Measurements from ENCODE around the gene SGSM1. TPM values are rescaled to one million over a fixed set of nuclear protein-coding genes. Genes with fewer than 3 reads are reported as not detected.

The SGSM1 gene
- total RNA-seq, 1 experiment from 2014 or later, result 4.1 TPM

DNA sequence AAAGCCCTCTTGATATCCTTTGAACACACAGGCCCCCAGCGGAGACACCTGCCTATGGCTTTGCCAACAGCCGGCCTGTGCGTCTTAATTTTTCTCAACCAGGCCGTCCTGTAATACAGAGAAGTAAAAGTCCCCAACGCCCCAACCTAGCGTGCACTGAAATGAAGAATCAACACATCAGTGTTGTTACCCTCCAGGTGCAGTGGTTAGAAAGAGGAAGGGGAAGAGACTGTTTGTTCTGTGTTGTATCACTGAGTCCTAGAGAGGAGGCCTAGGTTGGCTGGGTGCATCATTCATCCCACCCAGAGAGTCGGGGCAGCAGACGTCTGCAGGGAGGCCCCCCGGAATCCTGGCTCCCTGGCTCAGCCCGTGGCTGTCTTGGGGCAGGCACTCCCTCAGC lies 25.7 kb downstream of the SGSM1 start:
- CTCF ChIA-PET, result interaction anchor here (3.8 kb wide), 1 partner anchor 59 kb away, joined by 13 read pairs; no protein-coding TSS in a partner anchor
- H3K27me3 Mint-ChIP-seq (ENCODE audit: low read depth), result no peaks in the 10 kb centered on the region

DNA sequence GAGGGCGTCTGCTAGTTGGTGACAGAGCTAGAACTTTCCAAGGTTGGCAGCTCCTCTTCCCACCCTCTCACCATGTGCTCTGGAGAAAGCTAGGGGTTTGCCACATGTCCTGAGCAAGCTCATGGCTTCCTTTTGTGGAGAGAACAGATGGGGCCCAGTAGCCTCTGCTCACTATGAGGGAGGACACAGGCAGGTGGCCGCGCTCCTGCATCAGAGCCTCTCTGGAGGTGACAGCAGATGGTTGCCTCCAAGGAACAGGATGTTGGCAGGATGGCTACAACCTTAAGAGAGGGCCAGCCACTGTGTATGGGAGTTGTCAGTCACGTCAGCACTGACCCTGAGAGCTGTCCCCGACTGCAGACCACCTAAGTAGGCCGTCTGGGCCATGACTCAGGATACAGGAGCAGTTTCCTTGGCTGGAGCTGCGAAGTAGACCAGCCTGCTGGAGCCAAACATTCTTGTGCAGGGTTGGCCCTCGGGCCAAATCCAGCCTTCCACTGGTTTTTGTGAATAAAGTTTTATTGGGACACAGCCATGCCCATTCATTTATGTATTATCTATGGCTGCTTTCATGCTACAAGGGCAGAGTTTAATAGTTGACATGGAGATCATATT lies 28.0 kb downstream of the SGSM1 start:
- ChIA-PET POLR2A (interaction anchor here (0.5 kb wide), 1 partner anchor 1684 kb away, joined by 7 read pairs; no protein-coding TSS in a partner anchor), CTCF (interaction anchor here (0.6 to 1.6 kb wide), 10 partner anchors 7 to 92 kb away, joined by 3 to 9 read pairs (median 3); partner anchors contain the start of gene SGSM1)
- no peak for ATAC-seq
- no peak overlapping the region for H3K27ac Mint-ChIP-seq
- no peak overlapping the region for H3K4me3 Mint-ChIP-seq
- no peaks in the 10 kb centered on the region for H3K36me3 Mint-ChIP-seq
- H3K27me3 Mint-ChIP-seq (ENCODE audit: low read depth), result no peaks in the 10 kb centered on the region
- H3K9me3 Mint-ChIP-seq, result 0 out of 2 replicates have a peak, but pooled peaks cover 3% of the 10 kb centered on the region
- peaks cover 31% of the 10 kb centered on the region for H3K4me1 Mint-ChIP-seq
- DNase-seq (ENCODE audit: low spot score), result no peak
- TF ChIP-seq, protein P1, sequence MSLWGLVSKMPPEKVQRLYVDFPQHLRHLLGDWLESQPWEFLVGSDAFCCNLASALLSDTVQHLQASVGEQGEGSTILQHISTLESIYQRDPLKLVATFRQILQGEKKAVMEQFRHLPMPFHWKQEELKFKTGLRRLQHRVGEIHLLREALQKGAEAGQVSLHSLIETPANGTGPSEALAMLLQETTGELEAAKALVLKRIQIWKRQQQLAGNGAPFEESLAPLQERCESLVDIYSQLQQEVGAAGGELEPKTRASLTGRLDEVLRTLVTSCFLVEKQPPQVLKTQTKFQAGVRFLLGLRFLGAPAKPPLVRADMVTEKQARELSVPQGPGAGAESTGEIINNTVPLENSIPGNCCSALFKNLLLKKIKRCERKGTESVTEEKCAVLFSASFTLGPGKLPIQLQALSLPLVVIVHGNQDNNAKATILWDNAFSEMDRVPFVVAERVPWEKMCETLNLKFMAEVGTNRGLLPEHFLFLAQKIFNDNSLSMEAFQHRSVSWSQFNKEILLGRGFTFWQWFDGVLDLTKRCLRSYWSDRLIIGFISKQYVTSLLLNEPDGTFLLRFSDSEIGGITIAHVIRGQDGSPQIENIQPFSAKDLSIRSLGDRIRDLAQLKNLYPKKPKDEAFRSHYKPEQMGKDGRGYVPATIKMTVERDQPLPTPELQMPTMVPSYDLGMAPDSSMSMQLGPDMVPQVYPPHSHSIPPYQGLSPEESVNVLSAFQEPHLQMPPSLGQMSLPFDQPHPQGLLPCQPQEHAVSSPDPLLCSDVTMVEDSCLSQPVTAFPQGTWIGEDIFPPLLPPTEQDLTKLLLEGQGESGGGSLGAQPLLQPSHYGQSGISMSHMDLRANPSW (CRISPR knock-in tag; conservative IDR thresholded peaks at IDR 0.05; ENCODE audit: low read depth), result no peak
- TF ChIP-seq NR2C2 (CRISPR knock-in tag; IDR thresholded peaks at IDR 0.05) (no peak), IRF2 (CRISPR knock-in tag; IDR thresholded peaks at IDR 0.05; ENCODE audit: borderline replicate concordance, low read depth) (no peak), ZNF121 (CRISPR knock-in tag; IDR thresholded peaks at IDR 0.05) (no peak), SMAD4 (CRISPR knock-in tag; IDR thresholded peaks at IDR 0.05) (no peak), NFATC4 (CRISPR knock-in tag; IDR thresholded peaks at IDR 0.05) (no peak), SOX15 (CRISPR knock-in tag; IDR thresholded peaks at IDR 0.05) (no peak)
- TF ChIP-seq, protein P2, sequence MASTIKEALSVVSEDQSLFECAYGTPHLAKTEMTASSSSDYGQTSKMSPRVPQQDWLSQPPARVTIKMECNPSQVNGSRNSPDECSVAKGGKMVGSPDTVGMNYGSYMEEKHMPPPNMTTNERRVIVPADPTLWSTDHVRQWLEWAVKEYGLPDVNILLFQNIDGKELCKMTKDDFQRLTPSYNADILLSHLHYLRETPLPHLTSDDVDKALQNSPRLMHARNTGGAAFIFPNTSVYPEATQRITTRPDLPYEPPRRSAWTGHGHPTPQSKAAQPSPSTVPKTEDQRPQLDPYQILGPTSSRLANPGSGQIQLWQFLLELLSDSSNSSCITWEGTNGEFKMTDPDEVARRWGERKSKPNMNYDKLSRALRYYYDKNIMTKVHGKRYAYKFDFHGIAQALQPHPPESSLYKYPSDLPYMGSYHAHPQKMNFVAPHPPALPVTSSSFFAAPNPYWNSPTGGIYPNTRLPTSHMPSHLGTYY (CRISPR knock-in tag; IDR thresholded peaks at IDR 0.05), result no peak
- TF ChIP-seq, protein P3, sequence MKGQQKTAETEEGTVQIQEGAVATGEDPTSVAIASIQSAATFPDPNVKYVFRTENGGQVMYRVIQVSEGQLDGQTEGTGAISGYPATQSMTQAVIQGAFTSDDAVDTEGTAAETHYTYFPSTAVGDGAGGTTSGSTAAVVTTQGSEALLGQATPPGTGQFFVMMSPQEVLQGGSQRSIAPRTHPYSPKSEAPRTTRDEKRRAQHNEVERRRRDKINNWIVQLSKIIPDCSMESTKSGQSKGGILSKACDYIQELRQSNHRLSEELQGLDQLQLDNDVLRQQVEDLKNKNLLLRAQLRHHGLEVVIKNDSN (CRISPR knock-in tag; IDR thresholded peaks at IDR 0.05), result no peak
- TF ChIP-seq, protein P4, sequence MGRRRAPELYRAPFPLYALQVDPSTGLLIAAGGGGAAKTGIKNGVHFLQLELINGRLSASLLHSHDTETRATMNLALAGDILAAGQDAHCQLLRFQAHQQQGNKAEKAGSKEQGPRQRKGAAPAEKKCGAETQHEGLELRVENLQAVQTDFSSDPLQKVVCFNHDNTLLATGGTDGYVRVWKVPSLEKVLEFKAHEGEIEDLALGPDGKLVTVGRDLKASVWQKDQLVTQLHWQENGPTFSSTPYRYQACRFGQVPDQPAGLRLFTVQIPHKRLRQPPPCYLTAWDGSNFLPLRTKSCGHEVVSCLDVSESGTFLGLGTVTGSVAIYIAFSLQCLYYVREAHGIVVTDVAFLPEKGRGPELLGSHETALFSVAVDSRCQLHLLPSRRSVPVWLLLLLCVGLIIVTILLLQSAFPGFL (CRISPR knock-in tag; IDR thresholded peaks at IDR 0.05; ENCODE audit: borderline replicate concordance), result no peak
- TF ChIP-seq, protein P5, sequence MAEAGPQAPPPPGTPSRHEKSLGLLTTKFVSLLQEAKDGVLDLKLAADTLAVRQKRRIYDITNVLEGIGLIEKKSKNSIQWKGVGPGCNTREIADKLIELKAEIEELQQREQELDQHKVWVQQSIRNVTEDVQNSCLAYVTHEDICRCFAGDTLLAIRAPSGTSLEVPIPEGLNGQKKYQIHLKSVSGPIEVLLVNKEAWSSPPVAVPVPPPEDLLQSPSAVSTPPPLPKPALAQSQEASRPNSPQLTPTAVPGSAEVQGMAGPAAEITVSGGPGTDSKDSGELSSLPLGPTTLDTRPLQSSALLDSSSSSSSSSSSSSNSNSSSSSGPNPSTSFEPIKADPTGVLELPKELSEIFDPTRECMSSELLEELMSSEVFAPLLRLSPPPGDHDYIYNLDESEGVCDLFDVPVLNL (CRISPR knock-in tag; IDR thresholded peaks at IDR 0.05; ENCODE audit: borderline replicate concordance, low read depth), result no peak

More for the DNA sequence above, 25.7 kb downstream of the SGSM1 start:
- Mint-ChIP-seq H3K4me3 (no peak overlapping the region), H3K9me3 (no peaks in the 10 kb centered on the region), H3K4me1 (peaks cover 31% of the 10 kb centered on the region), H3K36me3 (no peaks in the 10 kb centered on the region), H3K27ac (no peak overlapping the region)
- TF ChIP-seq ZNF219 (CRISPR knock-in tag; IDR thresholded peaks at IDR 0.05; ENCODE audit: borderline replicate concordance) (no peak), ETV6 (CRISPR knock-in tag; IDR thresholded peaks at IDR 0.05) (no peak), ELF4 (CRISPR knock-in tag; IDR thresholded peaks at IDR 0.05; ENCODE audit: low read depth) (no peak), MYBL2 (CRISPR knock-in tag; IDR thresholded peaks at IDR 0.05) (no peak)
- TF ChIP-seq, protein P6, sequence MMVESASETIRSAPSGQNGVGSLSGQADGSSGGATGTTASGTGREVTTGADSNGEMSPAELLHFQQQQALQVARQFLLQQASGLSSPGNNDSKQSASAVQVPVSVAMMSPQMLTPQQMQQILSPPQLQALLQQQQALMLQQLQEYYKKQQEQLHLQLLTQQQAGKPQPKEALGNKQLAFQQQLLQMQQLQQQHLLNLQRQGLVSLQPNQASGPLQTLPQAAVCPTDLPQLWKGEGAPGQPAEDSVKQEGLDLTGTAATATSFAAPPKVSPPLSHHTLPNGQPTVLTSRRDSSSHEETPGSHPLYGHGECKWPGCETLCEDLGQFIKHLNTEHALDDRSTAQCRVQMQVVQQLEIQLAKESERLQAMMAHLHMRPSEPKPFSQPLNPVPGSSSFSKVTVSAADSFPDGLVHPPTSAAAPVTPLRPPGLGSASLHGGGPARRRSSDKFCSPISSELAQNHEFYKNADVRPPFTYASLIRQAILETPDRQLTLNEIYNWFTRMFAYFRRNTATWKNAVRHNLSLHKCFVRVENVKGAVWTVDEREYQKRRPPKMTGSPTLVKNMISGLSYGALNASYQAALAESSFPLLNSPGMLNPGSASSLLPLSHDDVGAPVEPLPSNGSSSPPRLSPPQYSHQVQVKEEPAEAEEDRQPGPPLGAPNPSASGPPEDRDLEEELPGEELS (CRISPR knock-in tag; IDR thresholded peaks at IDR 0.05), result no peak
- TF ChIP-seq, protein P7, sequence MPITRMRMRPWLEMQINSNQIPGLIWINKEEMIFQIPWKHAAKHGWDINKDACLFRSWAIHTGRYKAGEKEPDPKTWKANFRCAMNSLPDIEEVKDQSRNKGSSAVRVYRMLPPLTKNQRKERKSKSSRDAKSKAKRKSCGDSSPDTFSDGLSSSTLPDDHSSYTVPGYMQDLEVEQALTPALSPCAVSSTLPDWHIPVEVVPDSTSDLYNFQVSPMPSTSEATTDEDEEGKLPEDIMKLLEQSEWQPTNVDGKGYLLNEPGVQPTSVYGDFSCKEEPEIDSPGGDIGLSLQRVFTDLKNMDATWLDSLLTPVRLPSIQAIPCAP (CRISPR knock-in tag; IDR thresholded peaks at IDR 0.05), result no peak
- TF ChIP-seq, protein P8, sequence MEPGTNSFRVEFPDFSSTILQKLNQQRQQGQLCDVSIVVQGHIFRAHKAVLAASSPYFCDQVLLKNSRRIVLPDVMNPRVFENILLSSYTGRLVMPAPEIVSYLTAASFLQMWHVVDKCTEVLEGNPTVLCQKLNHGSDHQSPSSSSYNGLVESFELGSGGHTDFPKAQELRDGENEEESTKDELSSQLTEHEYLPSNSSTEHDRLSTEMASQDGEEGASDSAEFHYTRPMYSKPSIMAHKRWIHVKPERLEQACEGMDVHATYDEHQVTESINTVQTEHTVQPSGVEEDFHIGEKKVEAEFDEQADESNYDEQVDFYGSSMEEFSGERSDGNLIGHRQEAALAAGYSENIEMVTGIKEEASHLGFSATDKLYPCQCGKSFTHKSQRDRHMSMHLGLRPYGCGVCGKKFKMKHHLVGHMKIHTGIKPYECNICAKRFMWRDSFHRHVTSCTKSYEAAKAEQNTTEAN (CRISPR knock-in tag; IDR thresholded peaks at IDR 0.05), result no peak
- TF ChIP-seq, protein P9, sequence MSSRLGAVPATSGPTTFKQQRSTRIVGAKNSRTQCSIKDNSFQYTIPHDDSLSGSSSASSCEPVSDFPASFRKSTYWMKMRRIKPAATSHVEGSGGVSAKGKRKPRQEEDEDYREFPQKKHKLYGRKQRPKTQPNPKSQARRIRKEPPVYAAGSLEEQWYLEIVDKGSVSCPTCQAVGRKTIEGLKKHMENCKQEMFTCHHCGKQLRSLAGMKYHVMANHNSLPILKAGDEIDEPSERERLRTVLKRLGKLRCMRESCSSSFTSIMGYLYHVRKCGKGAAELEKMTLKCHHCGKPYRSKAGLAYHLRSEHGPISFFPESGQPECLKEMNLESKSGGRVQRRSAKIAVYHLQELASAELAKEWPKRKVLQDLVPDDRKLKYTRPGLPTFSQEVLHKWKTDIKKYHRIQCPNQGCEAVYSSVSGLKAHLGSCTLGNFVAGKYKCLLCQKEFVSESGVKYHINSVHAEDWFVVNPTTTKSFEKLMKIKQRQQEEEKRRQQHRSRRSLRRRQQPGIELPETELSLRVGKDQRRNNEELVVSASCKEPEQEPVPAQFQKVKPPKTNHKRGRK (CRISPR knock-in tag; IDR thresholded peaks at IDR 0.05; ENCODE audit: borderline replicate concordance), result no peak
- ATAC-seq, result no peak
- DNase-seq (ENCODE audit: low spot score), result no peak
- POLR2A ChIA-PET, result no interaction called here
